ENCODE results near the gene SOAT1. TPM values are rescaled to one million over a fixed set of nuclear protein-coding genes. Genes with fewer than 3 reads are reported as not detected.

The SOAT1 gene
- total and polyA plus RNA-seq, 2 of the 4 experiments (the other 2 are of a cell fraction), result 19.5 to 19.8 TPM

Small RNA genes within 50 kb of the gene (microRNA-seq; reads per million reads assigned to microRNA genes)
- not detected for gene AL512326.2 (ENCODE audit: insufficient read depth, insufficient read length)

Small RNA genes within 50 kb of the gene (small RNA-seq; reads per million reads assigned to genes)
- 0 reads per million in 5 experiments for gene AL512326.2

Other genes with a start within 250 kb of the SOAT1 start
- gene TOR3A, start 211.7 kb upstream of the SOAT1 start, total RNA-seq (2012; rRNA removed), result 11.9 and 16.8 TPM in 2 replicates
- 22.2 and 22.7 TPM in 2 replicates for gene TOR3A, start 211.7 kb upstream of the SOAT1 start, polyA plus RNA-seq (2012; rRNA removed)
- gene ABL2, start 64.1 kb upstream of the SOAT1 start, total RNA-seq (2012; rRNA removed), result 88.3 and 110 TPM in 2 replicates
- 9.0 and 9.7 TPM in 2 replicates for gene ABL2, start 64.1 kb upstream of the SOAT1 start, polyA plus RNA-seq (2012; rRNA removed)
- gene AXDND1, start 72.2 kb downstream of the SOAT1 start, total RNA-seq (2012; rRNA removed), result under 0.01 TPM in 1 of 2 replicates, not detected in the other
- not detected in 2 replicates for gene AXDND1, start 72.2 kb downstream of the SOAT1 start, polyA plus RNA-seq (2012; rRNA removed)